ENCODE data around the gene PLCL2. TPM values are rescaled to one million over a fixed set of nuclear protein-coding genes. Genes with fewer than 3 reads are reported as not detected.

PLCL2 gene
- polyA plus RNA-seq, 1 donor, result 10.2 TPM

GRCh38 chr3:16916840-16917239 lies 32.1 kb downstream of the PLCL2 start:
- Histone ChIP-seq H3K9me3 (ENCODE audit: control insufficient read depth, low read depth, low read length) (no peaks in the 10 kb centered on the region), H3K36me3 (ENCODE audit: control insufficient read depth, insufficient read depth, low read length) (no peaks in the 10 kb centered on the region), H3K27ac (ENCODE audit: low read length) (peak overlapping the region; percentile 19), H3K4me3 (ENCODE audit: low read length) (no peak overlapping the region), H3K27me3 (ENCODE audit: control insufficient read depth, insufficient read depth, low read length) (no peaks in the 10 kb centered on the region), H3K4me1 (ENCODE audit: control insufficient read depth, insufficient read depth, low read length) (peaks cover 19% of the 10 kb centered on the region)
- 50% methylated on average over 1 of the region's 5 CpGs for WGBS (ENCODE audit: insufficient coverage, low lambda C conversion rate)
- peak in 1 of 2 donors; percentile 30 for DNase-seq

- Histone ChIP-seq H3K27me3 (ENCODE audit: control insufficient read depth, insufficient read depth, low read length) (no peaks in the 10 kb centered on the region), H3K4me3 (ENCODE audit: low read length) (no peak overlapping the region), H3K27ac (ENCODE audit: low read length) (peak overlapping the region; percentile 19), H3K9me3 (ENCODE audit: control insufficient read depth, low read depth, low read length) (no peaks in the 10 kb centered on the region), H3K4me1 (ENCODE audit: control insufficient read depth, insufficient read depth, low read length) (peaks cover 19% of the 10 kb centered on the region), H3K36me3 (ENCODE audit: control insufficient read depth, insufficient read depth, low read length) (no peaks in the 10 kb centered on the region)
- no peak for DNase-seq
Measured at GRCh38 chr3:16917256-16917935, 32.6 kb downstream of the PLCL2 start.

GRCh38 chr3:16917980-16918682 lies 33.4 kb downstream of the PLCL2 start:
- H3K27ac ChIP-seq (ENCODE audit: low read length), result peak overlapping the region; percentile 74
- no peak for DNase-seq
- H3K9me3 ChIP-seq (ENCODE audit: control insufficient read depth, low read depth, low read length), result no peaks in the 10 kb centered on the region
- H3K4me1 ChIP-seq (ENCODE audit: control insufficient read depth, insufficient read depth, low read length), result peaks cover 19% of the 10 kb centered on the region
- no peaks in the 10 kb centered on the region for H3K36me3 ChIP-seq (ENCODE audit: control insufficient read depth, insufficient read depth, low read length)
- 88% methylated on average over 1 of the region's 3 CpGs for WGBS (ENCODE audit: insufficient coverage, low lambda C conversion rate)
- H3K27me3 ChIP-seq (ENCODE audit: control insufficient read depth, insufficient read depth, low read length), result no peaks in the 10 kb centered on the region
- no peak overlapping the region for H3K4me3 ChIP-seq (ENCODE audit: low read length)

- Histone ChIP-seq H3K36me3 (ENCODE audit: control insufficient read depth, insufficient read depth, low read length) (no peaks in the 10 kb centered on the region), H3K4me3 (ENCODE audit: low read length) (no peak overlapping the region), H3K4me1 (ENCODE audit: control insufficient read depth, insufficient read depth, low read length) (peaks cover 19% of the 10 kb centered on the region), H3K9me3 (ENCODE audit: control insufficient read depth, low read depth, low read length) (no peaks in the 10 kb centered on the region), H3K27ac (ENCODE audit: low read length) (peak overlapping the region; percentile 74), H3K27me3 (ENCODE audit: control insufficient read depth, insufficient read depth, low read length) (no peaks in the 10 kb centered on the region)
- DNase-seq, result peak; percentile 23 to 77
Measured at GRCh38 chr3:16918683-16919025, 33.9 kb downstream of the PLCL2 start.

GRCh38 chr3:16923112-16923511 lies 38.4 kb downstream of the PLCL2 start:
- 100% methylated on average over 1 of the region's 2 CpGs for WGBS (ENCODE audit: insufficient coverage, low lambda C conversion rate)
- Histone ChIP-seq H3K4me3 (ENCODE audit: low read length) (no peak overlapping the region), H3K27me3 (ENCODE audit: control insufficient read depth, insufficient read depth, low read length) (no peaks in the 10 kb centered on the region), H3K36me3 (ENCODE audit: control insufficient read depth, insufficient read depth, low read length) (no peaks in the 10 kb centered on the region), H3K27ac (ENCODE audit: low read length) (no peak overlapping the region), H3K9me3 (ENCODE audit: control insufficient read depth, low read depth, low read length) (no peaks in the 10 kb centered on the region), H3K4me1 (ENCODE audit: control insufficient read depth, insufficient read depth, low read length) (peaks cover 9% of the 10 kb centered on the region)
- DNase-seq, result no peak

- Histone ChIP-seq H3K9me3 (ENCODE audit: control insufficient read depth, low read depth, low read length) (no peaks in the 10 kb centered on the region), H3K4me3 (ENCODE audit: low read length) (no peak overlapping the region), H3K4me1 (ENCODE audit: control insufficient read depth, insufficient read depth, low read length) (no peaks in the 10 kb centered on the region), H3K27ac (ENCODE audit: low read length) (no peak overlapping the region), H3K27me3 (ENCODE audit: control insufficient read depth, insufficient read depth, low read length) (no peaks in the 10 kb centered on the region), H3K36me3 (ENCODE audit: control insufficient read depth, insufficient read depth, low read length) (no peaks in the 10 kb centered on the region)
- no peak for DNase-seq
- WGBS (ENCODE audit: insufficient coverage, low lambda C conversion rate), result no CpG with 5 or more reads among the region's 1 CpG
Measured at GRCh38 chr3:16927485-16927884, 42.7 kb downstream of the PLCL2 start.

- no peak for DNase-seq
- Histone ChIP-seq H3K36me3 (ENCODE audit: control insufficient read depth, insufficient read depth, low read length) (no peaks in the 10 kb centered on the region), H3K27me3 (ENCODE audit: control insufficient read depth, insufficient read depth, low read length) (no peaks in the 10 kb centered on the region), H3K4me3 (ENCODE audit: low read length) (no peak overlapping the region), H3K4me1 (ENCODE audit: control insufficient read depth, insufficient read depth, low read length) (no peaks in the 10 kb centered on the region), H3K27ac (ENCODE audit: low read length) (no peak overlapping the region), H3K9me3 (ENCODE audit: control insufficient read depth, low read depth, low read length) (no peaks in the 10 kb centered on the region)
- 67% methylated on average over 3 of the region's 8 CpGs for WGBS (ENCODE audit: insufficient coverage, low lambda C conversion rate)
Measured at GRCh38 chr3:16928386-16929132, 43.8 kb downstream of the PLCL2 start.

GRCh38 chr3:16929311-16929710 lies 44.6 kb downstream of the PLCL2 start:
- Histone ChIP-seq H3K9me3 (ENCODE audit: control insufficient read depth, low read depth, low read length) (no peaks in the 10 kb centered on the region), H3K27me3 (ENCODE audit: control insufficient read depth, insufficient read depth, low read length) (no peaks in the 10 kb centered on the region), H3K4me1 (ENCODE audit: control insufficient read depth, insufficient read depth, low read length) (no peaks in the 10 kb centered on the region), H3K4me3 (ENCODE audit: low read length) (no peak overlapping the region), H3K36me3 (ENCODE audit: control insufficient read depth, insufficient read depth, low read length) (no peaks in the 10 kb centered on the region), H3K27ac (ENCODE audit: low read length) (no peak overlapping the region)
- no CpG with 5 or more reads among the region's 2 CpGs for WGBS (ENCODE audit: insufficient coverage, low lambda C conversion rate)
- no peak for DNase-seq

GRCh38 chr3:16932877-16933276 lies 48.1 kb downstream of the PLCL2 start:
- Histone ChIP-seq H3K4me3 (ENCODE audit: low read length) (no peak overlapping the region), H3K9me3 (ENCODE audit: control insufficient read depth, low read depth, low read length) (no peaks in the 10 kb centered on the region), H3K27me3 (ENCODE audit: control insufficient read depth, insufficient read depth, low read length) (no peaks in the 10 kb centered on the region), H3K4me1 (ENCODE audit: control insufficient read depth, insufficient read depth, low read length) (no peaks in the 10 kb centered on the region), H3K36me3 (ENCODE audit: control insufficient read depth, insufficient read depth, low read length) (no peaks in the 10 kb centered on the region), H3K27ac (ENCODE audit: low read length) (no peak overlapping the region)
- no peak for DNase-seq
- WGBS (ENCODE audit: insufficient coverage, low lambda C conversion rate), result 100% methylated on average over 1 of the region's 7 CpGs

GRCh38 chr3:16935781-16936180 lies 51.0 kb downstream of the PLCL2 start:
- no peaks in the 10 kb centered on the region for H3K36me3 ChIP-seq (ENCODE audit: control insufficient read depth, insufficient read depth, low read length)
- WGBS (ENCODE audit: insufficient coverage, low lambda C conversion rate), result no CpG with 5 or more reads among the region's 1 CpG

More at GRCh38 chr3:16935781-16936180, 51.0 kb downstream of the PLCL2 start:
- Histone ChIP-seq H3K4me3 (ENCODE audit: low read length) (no peak overlapping the region), H3K27ac (ENCODE audit: low read length) (no peak overlapping the region), H3K9me3 (ENCODE audit: control insufficient read depth, low read depth, low read length) (no peaks in the 10 kb centered on the region), H3K27me3 (ENCODE audit: control insufficient read depth, insufficient read depth, low read length) (no peaks in the 10 kb centered on the region), H3K4me1 (ENCODE audit: control insufficient read depth, insufficient read depth, low read length) (no peaks in the 10 kb centered on the region)
- DNase-seq, result no peak
